Measurements from ENCODE around the gene NRN1L. TPM values are rescaled to one million over a fixed set of nuclear protein-coding genes. Genes with fewer than 3 reads are reported as not detected.
A peak's percentile ranks its signal among the peaks of the same experiment; 100 is the strongest.
"Not testable (repeated sequence)": the region's sequence is repeated elsewhere in the genome, so short reads cannot be mapped to it uniquely, and the experiment has no call there.

The NRN1L gene
- total RNA-seq, 1 donor from 2014 or later, result 1.6 TPM

GRCh38 chr16:67907397-67908180 is 22.9 kb downstream of the NRN1L start:
- ATAC-seq (no peak), DNase-seq (ENCODE audit: low spot score) (no peak)
- intact Hi-C loops (cut with DNase I), result no loop called here

DNA sequence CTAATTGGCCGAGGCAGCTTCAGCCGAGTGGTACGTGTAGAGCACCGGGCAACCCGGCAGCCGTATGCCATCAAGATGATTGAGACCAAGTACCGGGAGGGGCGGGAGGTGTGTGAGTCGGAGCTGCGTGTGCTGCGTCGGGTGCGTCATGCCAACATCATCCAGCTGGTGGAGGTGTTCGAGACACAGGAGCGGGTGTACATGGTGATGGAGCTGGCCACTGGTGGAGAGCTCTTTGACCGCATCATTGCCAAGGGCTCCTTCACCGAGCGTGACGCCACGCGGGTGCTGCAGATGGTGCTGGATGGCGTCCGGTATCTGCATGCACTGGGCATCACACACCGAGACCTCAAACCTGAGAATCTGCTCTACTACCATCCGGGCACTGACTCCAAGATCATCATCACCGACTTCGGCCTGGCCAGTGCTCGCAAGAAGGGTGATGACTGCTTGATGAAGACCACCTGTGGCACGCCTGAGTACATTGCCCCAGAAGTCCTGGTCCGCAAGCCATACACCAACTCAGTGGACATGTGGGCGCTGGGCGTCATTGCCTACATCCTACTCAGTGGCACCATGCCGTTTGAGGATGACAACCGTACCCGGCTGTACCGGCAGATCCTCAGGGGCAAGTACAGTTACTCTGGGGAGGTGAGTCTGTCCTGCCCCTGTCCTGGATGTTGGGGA is 24.5 kb downstream of the NRN1L start:
- DNase-seq (ENCODE audit: low spot score), result no peak
- ATAC-seq, result no peak
- intact Hi-C loops (cut with DNase I), result no loop called here

- DNase-seq (ENCODE audit: low spot score) (no peak), ATAC-seq (no peak)
- intact Hi-C loops (cut with DNase I), result no loop called here
These were observed 25.5 kb downstream of the NRN1L start for GRCh38 chr16:67910158-67910557.

DNA sequence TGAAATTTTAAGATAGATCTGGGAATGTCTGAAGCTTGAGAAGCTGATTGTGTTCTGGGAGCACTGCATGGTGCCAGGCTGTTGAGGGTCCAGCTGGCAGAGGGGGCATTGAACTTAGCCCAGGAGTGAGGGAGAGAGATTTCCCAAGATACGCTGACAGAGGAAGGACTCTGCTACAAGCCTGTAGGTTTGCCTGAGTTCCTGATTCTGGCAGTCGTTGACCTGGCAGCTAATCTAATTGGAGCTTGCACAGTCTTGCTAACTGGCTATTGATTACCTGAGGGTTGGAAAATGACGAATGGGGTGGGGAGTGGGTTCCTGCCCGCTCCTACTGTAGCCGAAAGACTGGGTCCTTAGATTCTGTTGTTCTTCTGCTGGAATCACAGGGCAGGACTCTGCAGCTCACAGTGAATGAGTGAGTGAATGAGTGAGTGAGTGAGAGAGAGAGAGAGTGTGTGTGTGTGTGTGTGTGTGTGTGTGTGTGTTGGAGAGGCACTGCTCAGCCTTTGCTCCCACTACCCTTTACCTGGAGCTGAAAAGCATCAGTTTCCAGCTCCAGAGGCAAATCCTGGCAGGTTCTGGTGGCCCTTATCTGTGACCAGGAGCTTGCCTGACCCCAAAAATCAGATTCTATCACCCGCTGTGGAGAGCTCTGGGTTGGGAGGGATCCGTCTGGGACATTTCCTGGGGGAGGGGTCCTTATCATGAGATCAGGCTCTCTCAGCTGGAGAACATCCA is 30.2 kb downstream of the NRN1L start:
- no peak for ATAC-seq
- intact Hi-C loops (cut with DNase I), result no loop called here
- DNase-seq (ENCODE audit: low spot score), result no peak

- ATAC-seq, result not testable (repeated sequence)
These were observed 30.7 kb downstream of the NRN1L start for GRCh38 chr16:67915496-67915769.

GRCh38 chr16:67915831-67916723 is 31.4 kb downstream of the NRN1L start:
- DNase-seq (ENCODE audit: low spot score), result no peak
- ATAC-seq, result peak; percentile 58
- intact Hi-C loops (cut with DNase I), result no loop called here

More at GRCh38 chr16:67915496-67915769, 30.7 kb downstream of the NRN1L start:
- DNase-seq (ENCODE audit: low spot score); intact Hi-C loops (cut with DNase I): not testable (repeated sequence)

GRCh38 chr16:67917140-67917851 is 32.6 kb downstream of the NRN1L start:
- intact Hi-C loops (cut with DNase I), result no loop called here
- ATAC-seq, result peak; percentile 9

GRCh38 chr16:67917852-67918236 is 33.2 kb downstream of the NRN1L start:
- no peak for DNase-seq (ENCODE audit: low spot score)
- ATAC-seq, result no peak
- intact Hi-C loops (cut with DNase I), result no loop called here

More at GRCh38 chr16:67917140-67917851, 32.6 kb downstream of the NRN1L start:
- no peak for DNase-seq (ENCODE audit: low spot score)

- ATAC-seq (peak; percentile 67), DNase-seq (ENCODE audit: low spot score) (peak; percentile 63)
- intact Hi-C loops (cut with DNase I), result no loop called here
These were observed 35.0 kb downstream of the NRN1L start for GRCh38 chr16:67919622-67920221.

GRCh38 chr16:67922221-67922620 is 37.5 kb downstream of the NRN1L start:
- no peak for ATAC-seq
- intact Hi-C loops (cut with DNase I), result no loop called here

DNA sequence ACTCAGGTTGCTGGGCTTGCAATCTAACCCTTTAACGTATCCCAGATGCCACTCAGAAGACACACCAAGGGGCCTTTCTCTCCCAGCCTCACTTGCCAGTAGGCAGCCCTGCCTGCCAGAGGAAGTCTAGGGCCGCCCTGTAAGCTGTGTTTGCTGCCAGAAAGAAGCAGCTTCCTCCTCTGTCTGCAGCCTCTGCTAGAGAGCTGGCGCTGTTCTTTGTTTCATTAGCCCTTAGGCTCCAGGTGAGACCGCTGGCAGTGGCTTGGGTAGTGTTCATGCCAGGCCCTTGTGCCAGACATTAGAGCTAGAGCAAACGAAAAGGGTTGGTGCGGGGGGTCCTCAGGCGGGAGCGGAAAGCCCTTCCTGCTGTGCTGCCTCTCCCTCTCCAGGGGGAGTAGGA is 38.1 kb downstream of the NRN1L start:
- DNase-seq (ENCODE audit: low spot score) (no peak), ATAC-seq (no peak)
- intact Hi-C loops (cut with DNase I), result no loop called here

More at GRCh38 chr16:67922221-67922620, 37.5 kb downstream of the NRN1L start:
- no peak for DNase-seq (ENCODE audit: low spot score)

DNA sequence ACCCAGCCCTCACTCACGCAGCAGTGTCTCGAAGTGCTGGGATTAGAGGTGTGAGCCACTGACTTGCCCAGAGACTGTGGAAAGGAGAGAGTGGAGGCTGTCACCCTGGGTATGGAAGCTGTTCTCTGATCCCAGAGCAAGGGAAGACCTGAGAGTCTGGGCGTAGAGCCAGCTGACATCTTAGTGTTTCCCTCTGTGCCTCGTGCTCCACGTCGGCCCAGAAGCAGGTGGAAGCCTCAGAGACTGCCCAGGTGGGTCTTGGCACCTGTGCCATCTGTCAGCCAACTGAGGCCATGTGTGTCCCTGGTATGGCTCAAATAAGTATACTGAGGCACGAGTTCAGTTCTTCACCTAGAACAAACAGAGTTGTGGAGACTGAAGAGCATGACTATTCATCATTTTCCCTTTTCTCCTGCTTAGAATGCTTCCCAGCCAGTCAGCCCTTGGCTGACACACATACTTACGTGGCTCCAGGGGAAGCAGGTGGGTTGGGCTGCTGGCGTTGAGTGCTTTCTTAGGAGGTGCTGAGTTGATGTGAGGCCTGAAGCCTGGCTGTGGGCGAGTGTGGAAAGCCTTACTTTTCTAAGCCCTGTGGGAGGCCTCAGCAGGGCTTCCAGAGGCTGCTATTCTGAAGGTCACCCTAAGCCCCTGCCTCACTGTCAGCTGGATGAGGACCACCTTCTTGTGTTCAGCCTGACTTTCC is 38.9 kb downstream of the NRN1L start:
- peak; percentile 56 for DNase-seq (ENCODE audit: low spot score)
- intact Hi-C loops (cut with DNase I), result no loop called here
- ATAC-seq, result no peak

GRCh38 chr16:67924140-67924906 is 39.6 kb downstream of the NRN1L start:
- intact Hi-C loops (cut with DNase I), result no loop called here
- ATAC-seq, result no peak
- DNase-seq (ENCODE audit: low spot score), result no peak

- DNase-seq (ENCODE audit: low spot score) (no peak), ATAC-seq (peak; percentile 40)
These were observed 41.6 kb downstream of the NRN1L start for GRCh38 chr16:67926181-67926750.

DNA sequence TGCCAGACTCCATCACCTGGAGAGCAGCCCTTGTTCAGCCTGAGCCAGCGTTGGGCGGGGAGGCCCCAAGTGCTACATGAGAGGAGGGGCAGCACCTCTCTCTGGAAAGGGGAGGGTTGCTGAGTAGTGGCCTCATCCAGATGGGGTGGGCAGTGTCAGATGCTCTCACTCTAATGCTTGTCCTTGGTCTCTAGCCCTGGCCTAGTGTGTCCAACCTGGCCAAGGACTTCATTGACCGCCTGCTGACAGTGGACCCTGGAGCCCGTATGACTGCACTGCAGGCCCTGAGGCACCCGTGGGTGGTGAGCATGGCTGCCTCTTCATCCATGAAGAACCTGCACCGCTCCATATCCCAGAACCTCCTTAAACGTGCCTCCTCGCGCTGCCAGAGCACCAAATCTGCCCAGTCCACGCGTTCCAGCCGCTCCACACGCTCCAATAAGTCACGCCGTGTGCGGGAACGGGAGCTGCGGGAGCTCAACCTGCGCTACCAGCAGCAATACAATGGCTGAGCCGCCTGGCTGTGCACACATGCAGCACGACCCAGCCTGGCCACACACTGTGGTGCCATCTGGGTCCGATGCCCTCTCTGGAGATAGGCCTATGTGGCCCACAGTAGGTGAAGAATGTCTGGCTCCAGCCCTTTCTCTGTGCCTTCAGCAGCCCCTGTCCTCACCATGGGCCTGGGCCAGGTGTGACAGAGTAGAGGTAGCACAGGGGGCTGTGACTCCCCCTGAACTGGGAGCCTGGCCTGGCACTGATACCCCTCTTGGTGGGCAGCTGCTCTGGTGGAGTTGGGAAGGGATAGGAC is 42.7 kb downstream of the NRN1L start:
- DNase-seq (ENCODE audit: low spot score) (no peak), ATAC-seq (no peak)
- intact Hi-C loops (cut with DNase I), result loop anchor here (5.0 kb wide), 1 partner anchor 45 kb away; the partner anchor contains the start of gene NRN1L

More at GRCh38 chr16:67926181-67926750, 41.6 kb downstream of the NRN1L start:
- intact Hi-C loops (cut with DNase I), result loop anchor here (5.0 kb wide), 1 partner anchor 44 kb away; the partner anchor contains the start of gene NRN1L

All from sciatic nerve (tissue), 2 donors.